ENCODE results near the gene SPIN1.

The SPIN1 gene

GRCh38 chr9:88437210-88438146, 49.2 kb downstream of the SPIN1 start:
- no peak for DNase-seq

- no peak for DNase-seq
Measured at GRCh38 chr9:88438811-88439210, 50.6 kb downstream of the SPIN1 start.

DNA sequence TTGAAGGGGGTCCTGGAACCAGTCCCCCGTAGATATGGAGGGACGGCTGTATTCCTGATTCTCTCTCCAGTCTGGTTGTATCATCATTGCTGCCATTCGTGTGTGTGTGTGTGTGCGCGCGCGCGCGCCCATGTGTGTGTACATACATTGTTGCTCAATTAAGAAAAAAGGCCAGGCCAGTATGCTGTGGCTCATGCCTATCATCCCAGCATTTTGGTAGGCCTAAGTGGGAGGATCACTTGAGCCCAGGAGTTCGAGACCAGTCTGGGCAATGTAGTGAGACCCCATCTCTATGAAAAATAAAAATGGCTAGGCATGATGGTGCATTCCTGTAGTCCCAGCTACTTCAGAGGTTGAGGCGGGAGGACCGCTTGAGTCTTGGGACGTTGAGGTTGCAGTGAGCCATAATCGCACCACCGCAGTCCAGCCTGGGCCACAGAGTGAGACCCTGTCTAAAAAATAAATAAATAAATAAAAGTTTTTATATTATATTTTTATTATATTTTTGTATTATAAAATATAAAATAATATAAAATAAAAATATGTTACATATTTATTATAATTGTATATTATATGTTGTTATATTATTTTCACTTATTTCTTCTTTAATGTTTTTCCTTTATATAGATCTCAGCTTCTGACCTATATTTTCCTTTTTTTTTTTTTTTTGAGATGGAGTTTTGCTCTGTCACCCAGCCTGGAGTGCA, 53.2 kb downstream of the SPIN1 start:
- DNase-seq, result no peak

DNA sequence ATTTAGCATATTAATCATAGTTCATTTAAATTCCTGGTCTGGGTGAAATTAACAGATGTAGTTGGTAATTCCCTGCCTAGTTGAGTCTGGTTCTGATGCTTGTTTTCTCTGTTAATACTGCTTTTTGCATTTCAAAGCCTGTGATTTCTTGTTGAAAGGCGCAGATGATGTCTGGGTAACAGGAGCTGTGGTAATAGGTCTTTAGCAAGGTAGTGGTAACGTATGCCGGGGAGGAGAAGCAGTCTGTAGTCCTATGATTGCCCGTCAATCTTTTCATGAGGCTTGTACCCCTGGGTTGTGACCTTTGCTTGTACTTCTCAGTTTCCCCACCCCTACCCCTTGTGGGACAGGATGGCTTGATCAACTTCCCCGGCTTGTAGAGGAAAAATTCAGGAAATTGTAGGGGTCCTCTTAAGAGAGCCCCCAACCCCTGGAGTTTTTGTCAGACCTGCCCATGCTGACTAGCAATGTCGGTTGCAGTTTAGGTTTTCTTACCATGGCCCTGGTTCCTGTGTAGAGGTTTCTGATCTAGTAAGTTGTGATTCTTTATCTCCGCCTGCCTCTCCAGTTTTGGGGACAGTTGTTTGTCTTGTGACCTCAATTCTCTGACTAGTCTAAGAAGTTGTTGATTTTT, 55.4 kb downstream of the SPIN1 start:
- no peak for DNase-seq

- DNase-seq, result no peak
Measured at GRCh38 chr9:88446728-88447127, 58.5 kb downstream of the SPIN1 start.

GRCh38 chr9:88447431-88447830, 59.2 kb downstream of the SPIN1 start:
- no peak for DNase-seq

DNA sequence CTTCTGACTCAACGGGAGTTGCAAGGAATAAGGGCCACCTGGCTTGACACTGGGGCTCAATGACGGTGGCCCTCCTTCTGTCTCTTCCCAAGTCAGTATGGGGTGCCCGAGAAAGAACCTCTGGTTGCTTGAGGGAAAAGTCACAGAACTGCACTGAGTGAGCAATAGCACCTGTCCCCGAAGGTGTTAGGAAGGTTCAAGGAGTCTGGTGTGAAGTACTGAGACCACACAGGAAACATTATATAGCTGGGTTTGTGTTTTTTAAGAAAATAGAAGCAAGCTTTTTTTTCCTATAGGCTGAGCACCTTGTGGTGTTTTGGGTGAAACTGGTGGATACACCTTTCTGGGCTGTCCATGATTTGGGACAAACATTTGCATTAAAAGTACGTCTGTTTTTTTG, 62.9 kb downstream of the SPIN1 start:
- DNase-seq, result no peak

- no peak for DNase-seq
Measured at GRCh38 chr9:88458716-88459465, 70.6 kb downstream of the SPIN1 start.

- DNase-seq, result no peak
Measured at GRCh38 chr9:88460587-88461332, 72.5 kb downstream of the SPIN1 start.

DNA sequence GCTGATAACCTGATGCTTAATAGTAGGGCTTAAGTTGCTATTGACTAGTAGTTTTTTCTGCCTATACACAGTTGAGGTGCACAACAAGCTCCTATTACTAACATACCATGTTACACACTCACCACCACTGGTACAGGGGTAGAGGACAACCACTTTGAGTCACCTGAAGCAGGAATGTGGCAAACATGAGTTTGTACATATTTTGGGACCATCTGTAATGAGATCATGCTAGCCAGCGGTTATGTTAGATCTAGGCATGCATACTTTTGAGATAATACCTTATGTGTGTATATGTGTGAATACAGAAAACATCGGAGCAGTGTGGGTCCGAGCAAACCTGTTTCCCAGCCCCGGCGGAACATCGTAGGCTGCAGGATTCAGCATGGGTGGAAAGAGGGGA, 73.9 kb downstream of the SPIN1 start:
- no peak for DNase-seq

- no peak for DNase-seq
Measured at GRCh38 chr9:88464851-88465250, 76.6 kb downstream of the SPIN1 start.

- no peak for DNase-seq
Measured at GRCh38 chr9:88468226-88468625, 80.0 kb downstream of the SPIN1 start.

DNA sequence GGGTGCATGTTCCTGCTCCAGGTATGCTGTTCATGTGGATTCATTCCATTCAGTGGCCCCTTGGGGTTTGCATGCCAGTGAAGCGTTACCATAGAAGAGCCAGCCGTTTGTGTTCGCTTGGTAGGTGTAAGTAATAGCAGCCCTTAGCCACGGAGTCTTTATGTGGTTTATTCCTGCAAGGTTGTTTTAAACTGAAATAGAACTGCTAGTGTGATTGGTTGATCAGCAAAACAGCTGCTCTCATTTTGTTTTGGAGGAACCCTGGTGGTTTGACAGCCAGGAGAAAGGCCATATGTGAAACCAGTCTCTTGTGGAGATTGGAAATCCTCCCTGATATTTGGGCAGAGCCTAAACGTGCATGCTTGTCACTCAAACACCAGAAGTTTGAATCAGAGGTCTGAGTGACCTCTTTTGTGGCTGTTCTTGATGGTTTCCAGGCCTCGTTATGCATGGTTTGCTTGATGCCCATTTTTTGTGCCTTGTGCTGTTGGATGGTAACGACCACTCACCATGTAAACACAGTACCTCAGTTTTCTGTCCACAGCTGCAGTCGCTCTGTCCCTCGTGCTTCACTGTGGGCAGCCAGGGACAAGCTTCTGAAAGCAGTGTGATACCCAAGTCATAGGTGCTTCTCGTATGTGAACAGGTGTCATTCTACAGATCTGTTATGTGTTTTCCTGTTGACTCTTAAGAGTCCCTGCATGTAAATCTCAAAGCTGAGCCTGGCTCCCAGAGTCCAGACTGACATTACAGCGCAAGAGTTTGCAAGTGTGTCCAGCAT, 88.4 kb downstream of the SPIN1 start:
- no peak for DNase-seq

DNA sequence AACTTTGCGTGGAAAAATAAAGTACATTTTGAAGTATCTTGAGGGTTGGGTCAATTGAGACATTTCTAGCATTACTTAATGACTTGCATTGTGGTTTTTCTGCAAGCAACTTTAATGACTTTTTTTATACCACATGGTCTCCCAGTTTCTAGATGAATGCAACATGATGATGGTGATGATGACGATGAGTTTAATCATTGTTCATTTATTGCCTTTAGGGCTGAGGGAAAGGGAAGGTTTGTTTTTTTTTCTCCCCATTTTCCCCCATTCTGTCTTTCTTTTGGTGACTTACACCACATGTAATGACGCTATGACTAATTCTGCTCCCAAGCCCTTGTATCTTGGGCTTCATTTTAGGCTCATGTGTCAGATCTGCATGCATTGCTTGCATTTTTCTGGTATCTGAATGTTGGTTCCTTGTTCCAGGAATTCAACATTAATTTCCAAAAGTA, 89.1 kb downstream of the SPIN1 start:
- no peak for DNase-seq

DNA sequence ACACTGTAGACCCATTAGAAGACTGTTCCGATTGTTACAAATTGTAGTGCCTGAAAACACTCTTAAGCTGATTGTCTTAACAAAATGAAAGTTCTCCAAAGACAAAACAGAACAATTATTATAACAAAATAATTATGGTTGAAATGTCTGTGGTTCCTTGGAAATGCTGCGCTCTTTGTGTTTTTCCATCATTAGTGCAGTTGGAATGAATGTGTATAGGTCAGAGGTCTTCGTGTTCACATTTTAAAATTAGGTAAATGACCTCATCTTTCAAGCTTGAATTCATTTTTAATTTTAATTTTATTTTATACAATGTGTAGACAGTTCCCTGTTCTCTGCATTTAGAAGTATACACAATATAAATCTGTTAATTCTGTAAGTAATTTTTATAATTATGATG, 90.0 kb downstream of the SPIN1 start:
- DNase-seq, result no peak

DNA sequence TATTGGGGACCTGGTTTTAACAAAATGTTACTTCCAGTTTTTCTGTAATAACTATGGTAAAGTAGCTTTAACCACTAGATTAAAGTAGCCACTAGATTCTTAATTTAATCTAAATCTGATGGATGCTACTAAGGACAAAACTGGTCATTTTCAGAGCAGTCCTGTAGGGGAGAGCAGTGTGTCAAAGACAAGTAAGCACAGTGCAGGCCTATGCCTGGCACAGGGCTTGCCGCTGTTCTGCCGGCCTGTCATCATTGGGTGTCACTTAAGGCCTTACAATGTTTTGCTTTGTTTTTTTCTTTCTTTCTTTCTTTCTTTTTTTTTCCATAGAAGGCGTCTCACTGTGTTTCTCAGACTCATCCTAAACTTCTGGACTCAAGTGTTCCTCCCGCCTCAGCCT, 93.7 kb downstream of the SPIN1 start:
- DNase-seq, result no peak

- DNase-seq, result no peak
Measured at GRCh38 chr9:88488166-88488565, 99.9 kb downstream of the SPIN1 start.

GRCh38 chr9:88494983-88495721, 106.9 kb downstream of the SPIN1 start:
- no peak for DNase-seq

DNA sequence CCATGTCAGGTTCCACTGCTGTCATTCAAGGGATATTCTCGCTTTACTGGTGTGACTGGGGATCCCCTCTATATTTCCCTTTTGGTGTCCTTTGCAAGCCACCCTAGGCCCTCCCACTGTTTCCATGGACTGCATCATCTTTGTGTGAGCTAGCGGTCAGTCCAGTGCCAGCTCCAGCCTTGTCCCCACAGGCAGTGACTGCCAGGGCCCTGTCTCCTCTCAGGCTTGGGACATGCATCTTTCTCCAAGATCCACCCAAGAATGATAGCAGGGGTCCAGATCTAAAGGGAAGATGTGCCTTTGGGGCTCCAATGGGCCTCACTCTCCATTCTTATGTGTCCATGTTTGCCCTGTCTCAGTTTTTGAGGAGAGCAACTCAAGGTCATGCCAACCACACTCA, 109.0 kb downstream of the SPIN1 start:
- no peak for DNase-seq

GRCh38 chr9:88498880-88499279, 110.6 kb downstream of the SPIN1 start:
- no peak for DNase-seq

- DNase-seq, result no peak
Measured at GRCh38 chr9:88501086-88501485, 112.8 kb downstream of the SPIN1 start.

Measured in SHP77 treated with DMSO at 0.1 percent for 48 hours (cell line).